HG02973 (cell line): ENCODE data around the gene EDRF1.

Experiments
- ATAC-seq: cut with Tn5 transposase; IDR thresholded peaks from one replicate; pipeline ENCODE4 v1.9.1; 2021; ENCODE audit warnings: moderate library complexity; ENCODE audit not compliant: unreplicated experiment

Gene EDRF1

DNA sequence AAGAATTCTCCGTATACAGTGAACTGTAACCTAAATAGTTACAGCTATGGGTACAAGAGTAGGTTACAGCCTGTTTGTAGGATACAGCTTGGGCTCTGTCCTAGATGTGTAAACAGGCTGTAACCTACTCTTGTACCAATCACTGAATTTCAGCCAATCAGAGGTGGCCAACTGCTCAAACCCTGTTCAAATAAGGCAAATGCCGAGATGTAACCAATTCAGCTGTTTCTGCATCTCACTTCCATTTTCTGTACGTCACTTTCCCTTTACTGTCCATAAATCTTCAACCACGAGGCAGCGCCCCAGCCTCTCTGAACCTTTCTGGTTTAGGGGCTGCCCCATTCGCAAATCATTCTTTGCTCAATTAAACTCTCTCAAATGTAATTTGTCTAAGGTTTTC, 64.4 kb downstream of the EDRF1 start:
- ATAC-seq, result peak; percentile 79

GRCh38 chr10:125785791-125786190, 66.3 kb downstream of the EDRF1 start:
- ATAC-seq, result no peak

GRCh38 chr10:125788156-125789034, 68.9 kb downstream of the EDRF1 start:
- ATAC-seq, result no peak

GRCh38 chr10:125792342-125793300, 73.1 kb downstream of the EDRF1 start:
- no peak for ATAC-seq

DNA sequence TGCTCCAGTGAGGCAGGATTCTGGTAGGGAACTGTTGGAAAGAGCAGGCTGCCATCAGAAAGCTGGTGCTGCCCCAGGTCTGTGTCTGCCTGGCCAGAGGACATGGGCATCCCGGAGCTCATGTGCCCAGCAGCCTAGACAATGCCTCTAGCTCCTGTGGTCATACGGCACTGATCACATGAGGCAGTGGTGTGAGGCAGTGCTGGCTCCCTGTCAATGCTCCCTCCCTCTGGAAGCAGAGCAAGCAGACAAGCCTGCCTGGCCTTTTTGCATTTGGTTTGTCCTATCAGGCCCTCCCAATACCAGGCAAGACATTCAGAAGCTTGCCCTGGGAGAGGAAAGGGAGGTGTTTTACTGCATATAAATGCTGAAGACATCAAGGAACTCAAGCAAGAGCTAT, 75.6 kb downstream of the EDRF1 start:
- no peak for ATAC-seq

DNA sequence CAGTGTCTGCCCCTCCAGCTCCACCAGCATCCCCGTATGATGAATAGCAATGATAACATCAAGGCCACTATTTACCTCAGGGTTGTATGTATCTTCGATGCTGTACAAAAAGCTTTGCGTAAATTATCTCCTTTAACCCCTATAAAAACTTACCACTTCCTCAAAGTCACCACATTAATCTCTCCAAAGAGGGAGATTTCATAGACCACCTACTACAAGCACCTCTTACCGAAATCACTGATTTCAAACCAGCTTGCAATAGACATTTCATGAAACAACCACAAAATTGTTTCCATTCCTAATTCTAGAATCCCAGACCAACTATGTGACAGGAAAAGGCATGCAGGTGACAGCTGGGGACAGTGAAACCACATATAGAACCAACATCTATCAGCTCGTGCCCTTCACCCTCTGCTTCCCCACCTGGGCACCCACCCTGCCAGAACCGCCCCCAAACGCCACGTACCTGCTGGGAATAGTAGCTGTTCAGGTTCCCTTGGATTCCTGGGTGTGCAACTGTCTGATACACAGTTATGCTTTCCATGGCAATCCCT, 76.2 kb downstream of the EDRF1 start:
- ATAC-seq, result no peak

DNA sequence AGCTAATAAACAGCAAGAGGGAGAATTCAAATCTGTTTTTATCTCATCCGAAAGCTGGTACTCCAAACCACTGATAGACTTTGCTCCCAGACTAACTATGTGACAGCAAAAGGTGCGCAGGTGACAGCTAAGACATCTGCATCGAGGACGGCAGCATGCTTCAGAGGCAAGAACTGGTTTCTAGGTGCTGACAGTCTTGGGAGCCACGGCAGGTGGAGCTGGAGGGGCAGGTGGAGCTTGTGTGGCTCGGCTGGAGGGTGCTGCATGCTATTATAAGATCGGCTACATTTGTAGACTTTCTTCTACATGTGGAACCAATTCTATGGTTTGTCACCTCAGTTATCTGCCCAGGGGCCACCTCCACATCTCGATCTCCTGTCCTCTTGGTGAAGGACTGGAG, 77.9 kb downstream of the EDRF1 start:
- ATAC-seq, result no peak

DNA sequence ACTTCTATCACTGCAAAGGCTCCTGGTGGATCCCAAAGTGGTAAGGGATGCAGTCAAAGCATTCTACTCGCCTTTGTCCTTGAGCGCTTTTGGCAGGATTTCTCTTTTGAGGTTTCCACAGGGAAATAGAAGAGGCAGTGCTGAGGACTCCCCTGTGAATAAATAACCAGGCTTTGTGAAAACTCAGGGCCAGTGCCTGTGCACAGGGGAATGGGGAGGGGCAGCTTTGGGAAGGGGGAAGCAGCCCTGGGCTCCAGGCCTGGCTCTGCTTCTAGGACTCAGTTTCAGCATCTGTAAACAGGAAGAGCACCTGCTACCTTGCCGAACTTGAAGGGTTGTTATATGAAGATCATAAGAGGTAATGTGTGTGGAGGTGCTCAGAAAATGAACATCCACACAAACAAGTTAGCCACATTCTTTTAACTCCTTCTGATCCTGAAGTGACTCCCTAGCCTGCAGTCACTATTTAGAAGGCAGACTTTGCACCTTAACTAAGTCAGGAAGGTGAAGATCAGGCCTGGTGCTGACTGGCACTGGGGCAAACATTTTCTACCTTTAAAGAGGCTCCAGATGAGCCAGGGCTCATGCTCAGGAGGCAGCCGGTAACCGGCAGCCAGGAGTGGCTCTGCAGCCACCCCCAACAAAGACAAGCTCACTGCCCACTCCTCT, 78.6 kb downstream of the EDRF1 start:
- no peak for ATAC-seq

DNA sequence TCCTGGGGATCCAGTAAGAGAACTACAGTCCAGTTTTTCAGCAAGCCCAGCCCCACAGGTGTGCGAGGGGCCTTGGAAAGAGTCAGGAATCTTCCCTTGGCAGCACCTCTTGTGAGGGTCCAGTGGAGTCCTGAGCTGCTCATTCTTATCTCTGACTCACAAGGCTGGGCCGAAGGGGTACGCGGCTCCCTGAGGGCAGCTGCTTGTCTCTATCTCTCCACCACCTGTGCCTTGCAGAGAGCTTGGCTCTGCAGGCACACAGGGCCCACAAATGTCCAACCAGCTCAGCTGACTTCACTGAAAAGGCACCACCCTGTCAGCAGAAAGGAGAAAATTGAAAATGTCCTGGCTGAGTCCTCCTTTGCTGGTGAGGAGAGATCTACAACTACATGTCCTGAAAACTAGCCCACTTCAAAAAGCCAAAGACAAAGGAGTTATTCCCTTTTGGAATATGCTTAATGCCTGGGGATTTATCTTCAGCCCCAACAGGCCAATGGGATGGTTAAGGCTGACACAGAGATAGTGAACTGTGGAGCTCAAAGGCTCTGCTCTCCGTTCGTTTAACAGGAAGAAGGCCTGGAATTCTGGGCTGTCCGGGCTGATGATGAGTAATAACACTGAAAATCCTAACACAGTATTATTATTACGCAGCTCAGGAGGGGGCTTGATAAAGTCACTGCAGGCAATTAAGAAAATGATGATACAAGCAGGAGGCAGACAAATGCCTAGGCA, 80.1 kb downstream of the EDRF1 start:
- ATAC-seq, result no peak

- no peak for ATAC-seq
Observed at GRCh38 chr10:125801574-125801973, 82.1 kb downstream of the EDRF1 start.

- ATAC-seq, result no peak
Observed at GRCh38 chr10:125802131-125802530, 82.6 kb downstream of the EDRF1 start.

GRCh38 chr10:125802739-125803138, 83.2 kb downstream of the EDRF1 start:
- ATAC-seq, result no peak

DNA sequence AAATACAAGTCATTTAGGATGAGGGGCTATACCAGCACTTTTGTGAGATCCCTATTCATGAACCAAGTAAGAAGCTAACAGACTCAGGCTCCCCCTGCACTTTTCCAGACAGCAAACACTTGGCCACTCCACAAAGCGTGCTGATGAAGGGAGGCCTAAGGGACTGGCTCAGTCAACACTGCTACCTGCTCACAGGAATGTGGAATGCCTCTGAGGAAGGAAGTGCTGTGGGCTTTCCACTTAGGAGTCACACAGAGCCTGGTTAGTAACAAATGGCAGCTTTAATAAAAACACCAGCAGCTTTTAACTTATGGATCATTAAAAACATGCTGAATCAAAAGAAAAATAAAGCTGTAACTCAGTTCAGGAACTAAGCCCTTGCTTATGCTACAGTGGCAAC, 88.5 kb downstream of the EDRF1 start:
- ATAC-seq, result no peak

GRCh38 chr10:125811251-125811650, 91.7 kb downstream of the EDRF1 start:
- no peak for ATAC-seq

GRCh38 chr10:125812128-125812750, 92.7 kb downstream of the EDRF1 start:
- ATAC-seq, result no peak
